ENCODE measurements around the gene LTF.
"Not testable (repeated sequence)": the region's sequence is repeated elsewhere in the genome, so short reads cannot be mapped to it uniquely, and the experiment has no call there.

LTF gene

GRCh38 chr3:46395766-46396530 is 68.8 kb downstream of the LTF start:
- ChIA-PET POLR2A (no interaction called here), CTCF (interaction anchor here (0.7 kb wide), 1 partner anchor 42 kb away, joined by 3 read pairs; no protein-coding TSS in a partner anchor)
- TF ChIP-seq SUZ12 (IDR thresholded peaks at IDR 0.05) (no peak), ARNT (IDR thresholded peaks at IDR 0.05) (no peak), LEF1 (IDR thresholded peaks at IDR 0.05; ENCODE audit: borderline replicate concordance) (no peak), ELF4 (IDR thresholded peaks at IDR 0.05) (no peak), FOXK2 (IDR thresholded peaks at IDR 0.05) (no peak), ZNF384 (IDR thresholded peaks at IDR 0.05) (no peak), NFRKB (IDR thresholded peaks at IDR 0.05) (no peak), L3MBTL2 (conservative IDR thresholded peaks at IDR 0.05) (no peak), HDGF (IDR thresholded peaks at IDR 0.05; ENCODE audit: borderline replicate concordance) (no peak), BHLHE40 (IDR thresholded peaks at IDR 0.05; ENCODE audit: borderline replicate concordance) (no peak), TARDBP (IDR thresholded peaks at IDR 0.05) (no peak), FOXA1 (IDR thresholded peaks at IDR 0.05) (no peak), FOXM1 (IDR thresholded peaks at IDR 0.05; ENCODE audit: borderline replicate concordance) (no peak), SP1 (IDR thresholded peaks at IDR 0.05) (no peak)
- DNase-seq (ENCODE audit: extremely low spot score) = no peak

GRCh38 chr3:46395210-46395661 is 69.5 kb downstream of the LTF start:
- DNase-seq (ENCODE audit: extremely low spot score) = no peak
- ChIA-PET CTCF (interaction anchor here (0.7 kb wide), 1 partner anchor 43 kb away, joined by 3 read pairs; no protein-coding TSS in a partner anchor), POLR2A (no interaction called here)
- TF ChIP-seq NFRKB (IDR thresholded peaks at IDR 0.05) (no peak), FOXA1 (IDR thresholded peaks at IDR 0.05) (no peak), FOXM1 (IDR thresholded peaks at IDR 0.05; ENCODE audit: borderline replicate concordance) (no peak), L3MBTL2 (conservative IDR thresholded peaks at IDR 0.05) (no peak), CTBP1 (IDR thresholded peaks at IDR 0.05; ENCODE audit: borderline replicate concordance) (no peak), SP1 (IDR thresholded peaks at IDR 0.05) (no peak), ARNT (IDR thresholded peaks at IDR 0.05) (no peak), BHLHE40 (IDR thresholded peaks at IDR 0.05; ENCODE audit: borderline replicate concordance) (no peak), SUZ12 (IDR thresholded peaks at IDR 0.05) (no peak), LEF1 (IDR thresholded peaks at IDR 0.05; ENCODE audit: borderline replicate concordance) (no peak), TARDBP (IDR thresholded peaks at IDR 0.05) (no peak), ZNF384 (IDR thresholded peaks at IDR 0.05) (no peak), FOXK2 (IDR thresholded peaks at IDR 0.05) (no peak), HDGF (IDR thresholded peaks at IDR 0.05; ENCODE audit: borderline replicate concordance) (no peak), PKNOX1 (IDR thresholded peaks at IDR 0.05) (no peak), ELF4 (IDR thresholded peaks at IDR 0.05) (no peak)

- DNase-seq (ENCODE audit: extremely low spot score) = no peak
- CTCF ChIA-PET = no interaction called here
- POLR2A ChIA-PET = no interaction called here
- TF ChIP-seq SP1 (IDR thresholded peaks at IDR 0.05) (no peak), PKNOX1 (IDR thresholded peaks at IDR 0.05) (0 out of 2 replicates have a peak, but pooled peaks have one; percentile 12), ARNT (IDR thresholded peaks at IDR 0.05) (no peak), LEF1 (IDR thresholded peaks at IDR 0.05; ENCODE audit: borderline replicate concordance) (no peak), CTBP1 (IDR thresholded peaks at IDR 0.05; ENCODE audit: borderline replicate concordance) (no peak), ELF4 (IDR thresholded peaks at IDR 0.05) (no peak), NFRKB (IDR thresholded peaks at IDR 0.05) (no peak), TARDBP (IDR thresholded peaks at IDR 0.05) (no peak)
Observed at GRCh38 chr3:46393554-46394434, 70.9 kb downstream of the LTF start.

- no peak for TF ChIP-seq SP1 (IDR thresholded peaks at IDR 0.05)
- no peak for TF ChIP-seq NFRKB (IDR thresholded peaks at IDR 0.05)
- no peak for TF ChIP-seq SUZ12 (IDR thresholded peaks at IDR 0.05)
- TF ChIP-seq BHLHE40 (IDR thresholded peaks at IDR 0.05; ENCODE audit: borderline replicate concordance) = no peak
- no peak for TF ChIP-seq ARNT (IDR thresholded peaks at IDR 0.05)
- no peak for TF ChIP-seq PKNOX1 (IDR thresholded peaks at IDR 0.05)
- no peak for TF ChIP-seq FOXA1 (IDR thresholded peaks at IDR 0.05)
- no peak for TF ChIP-seq FOXM1 (IDR thresholded peaks at IDR 0.05; ENCODE audit: borderline replicate concordance)
- no peak for TF ChIP-seq ZNF384 (IDR thresholded peaks at IDR 0.05)
- TF ChIP-seq CTBP1 (IDR thresholded peaks at IDR 0.05; ENCODE audit: borderline replicate concordance) = no peak
- TF ChIP-seq HDGF (IDR thresholded peaks at IDR 0.05; ENCODE audit: borderline replicate concordance) = no peak
- no peak for TF ChIP-seq LEF1 (IDR thresholded peaks at IDR 0.05; ENCODE audit: borderline replicate concordance)
- TF ChIP-seq FOXK2 (IDR thresholded peaks at IDR 0.05) = no peak
- TF ChIP-seq TARDBP (IDR thresholded peaks at IDR 0.05) = no peak
- TF ChIP-seq ELF4 (IDR thresholded peaks at IDR 0.05) = no peak
- TF ChIP-seq L3MBTL2 (conservative IDR thresholded peaks at IDR 0.05) = no peak
- DNase-seq (ENCODE audit: extremely low spot score) = no peak
- POLR2A ChIA-PET = no interaction called here
- CTCF ChIA-PET = no interaction called here
Observed at GRCh38 chr3:46393011-46393410, 71.7 kb downstream of the LTF start.

GRCh38 chr3:46391526-46391925 is 73.2 kb downstream of the LTF start:
- POLR2A ChIA-PET; DNase-seq (ENCODE audit: extremely low spot score); CTCF ChIA-PET: not testable (repeated sequence)
